22Rv1 (cell line): ENCODE data around the gene KRT73.

Experiments used
- CTCF ChIP-seq: fragments of 450-650 bp; IDR thresholded peaks from 2 replicates; pipeline ENCODE4 v1.5.1; 2017; ENCODE audit warnings: mild to moderate bottlenecking
- ZFX ChIP-seq: fragments of 450-650 bp; IDR thresholded peaks from 2 replicates; pipeline ENCODE4 v1.6.1; 2017; ENCODE audit warnings: antibody characterized with exemption, borderline replicate concordance

GRCh38 chr12:52605542-52605941 lies 12.8 kb downstream of the KRT73 start:
- TF ChIP-seq CTCF (no peak), ZFX (no peak)
